Skin of body (tissue), 2 donors: ENCODE data around the gene SFRP4. TPM values are rescaled to one million over a fixed set of nuclear protein-coding genes. Genes with fewer than 3 reads are reported as not detected.
A peak's percentile ranks its signal among the peaks of the same experiment; 100 is the strongest.

Experiments used
- DNase-seq: peaks from one replicate; lab custom pipeline; 2025; lab: John Stamatoyannopoulos, UW
- total RNA-seq: library from RNA; depleted of rRNA; stranded (reverse); fragments of >200 nt; gene quantifications from one replicate; pipeline ENCODE4 v1.2.3, GENCODE V29; 2014

The SFRP4 gene
- total RNA-seq, 1 donor from 2014 or later = 5.0 TPM

GRCh38 chr7:37925620-37926019 lies 9.0 kb upstream of the SFRP4 start:
- no peak for DNase-seq

DNA sequence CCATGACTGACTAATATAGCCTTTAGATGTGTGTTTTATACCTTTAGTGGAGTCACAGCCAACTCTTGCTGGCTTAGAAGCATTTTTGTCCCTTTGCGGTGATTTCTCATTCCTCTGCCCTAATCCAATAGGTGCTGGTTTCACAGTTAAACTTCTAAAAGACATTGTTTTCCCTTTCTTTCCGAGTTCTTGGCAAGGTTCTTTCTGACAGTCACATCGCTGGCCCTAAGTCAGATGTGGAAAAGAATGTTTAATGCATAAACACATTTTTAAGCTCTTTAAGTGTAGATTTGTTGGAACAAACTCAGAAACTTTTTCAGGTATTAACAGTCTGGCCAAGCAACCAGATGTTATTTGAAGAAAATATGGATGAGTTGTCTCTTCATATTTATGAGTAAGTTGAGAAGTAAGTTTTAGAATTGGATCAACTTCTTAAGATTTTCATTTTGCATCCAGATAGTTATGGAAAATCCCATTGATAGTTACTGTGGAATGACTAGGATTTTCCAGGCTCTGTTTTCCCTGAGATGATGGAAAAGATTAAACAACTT lies 7.9 kb upstream of the SFRP4 start:
- DNase-seq = peak; percentile 73

- no peak for DNase-seq
Measured at GRCh38 chr7:37923996-37924395, 7.4 kb upstream of the SFRP4 start.

- DNase-seq = no peak
Measured at GRCh38 chr7:37921876-37922275, 5.3 kb upstream of the SFRP4 start.

DNA sequence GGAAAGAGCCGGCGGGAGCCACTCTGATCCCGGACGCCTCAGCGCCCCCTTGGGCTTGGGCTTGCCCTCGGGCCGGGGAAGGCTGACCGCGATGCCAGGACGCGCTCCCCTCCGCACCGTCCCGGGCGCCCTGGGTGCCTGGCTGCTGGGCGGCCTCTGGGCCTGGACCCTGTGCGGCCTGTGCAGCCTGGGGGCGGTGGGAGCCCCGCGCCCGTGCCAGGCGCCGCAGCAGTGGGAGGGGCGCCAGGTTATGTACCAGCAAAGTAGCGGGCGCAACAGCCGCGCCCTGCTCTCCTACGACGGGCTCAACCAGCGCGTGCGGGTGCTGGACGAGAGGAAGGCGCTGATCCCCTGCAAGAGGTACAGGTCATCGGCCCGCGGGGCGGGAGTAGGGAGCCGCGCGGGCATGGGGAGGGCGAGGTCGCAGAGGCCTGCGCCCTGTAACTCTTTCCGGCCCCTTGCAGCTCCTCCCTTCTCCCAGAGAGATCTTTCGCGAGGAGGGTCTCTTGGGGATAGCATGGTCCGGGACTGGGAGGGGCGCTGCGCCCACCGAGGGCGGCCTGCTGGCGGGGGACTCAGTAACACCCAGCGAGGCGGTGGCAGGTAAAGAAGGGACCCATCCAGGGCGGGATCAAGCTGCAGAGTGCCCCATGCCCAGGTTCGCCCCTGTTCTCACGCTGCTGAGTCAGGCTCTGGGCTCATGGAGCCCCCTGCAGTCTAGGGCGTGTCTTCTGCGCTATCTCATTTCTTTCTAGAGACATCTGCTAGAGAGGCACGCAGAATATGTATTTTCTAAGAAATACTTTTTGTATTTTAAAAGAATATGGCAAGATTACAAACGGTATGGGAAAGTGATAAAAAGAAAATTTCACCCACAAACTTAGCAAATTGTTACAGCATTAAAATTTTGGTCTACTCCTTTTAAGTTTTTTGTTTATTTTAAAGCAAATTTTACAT lies 4.5 kb upstream of the SFRP4 start:
- DNase-seq = peak; percentile 15

GRCh38 chr7:37920305-37920848 lies 3.8 kb upstream of the SFRP4 start, which contains the start of gene EPDR1:
Gene EPDR1 (plus strand): TSS chr7:37920640. CDS start chr7:37920940, 300 bp downstream.
- peak; percentile 21 for DNase-seq

- no peak for DNase-seq
Measured at GRCh38 chr7:37918526-37918925, 1.9 kb upstream of the SFRP4 start.

- DNase-seq = no peak
Measured at GRCh38 chr7:37916017-37916672, 472 bp downstream of the SFRP4 start.

- DNase-seq = peak; percentile 20
Measured at GRCh38 chr7:37915438-37915837, 1.2 kb downstream of the SFRP4 start.

DNA sequence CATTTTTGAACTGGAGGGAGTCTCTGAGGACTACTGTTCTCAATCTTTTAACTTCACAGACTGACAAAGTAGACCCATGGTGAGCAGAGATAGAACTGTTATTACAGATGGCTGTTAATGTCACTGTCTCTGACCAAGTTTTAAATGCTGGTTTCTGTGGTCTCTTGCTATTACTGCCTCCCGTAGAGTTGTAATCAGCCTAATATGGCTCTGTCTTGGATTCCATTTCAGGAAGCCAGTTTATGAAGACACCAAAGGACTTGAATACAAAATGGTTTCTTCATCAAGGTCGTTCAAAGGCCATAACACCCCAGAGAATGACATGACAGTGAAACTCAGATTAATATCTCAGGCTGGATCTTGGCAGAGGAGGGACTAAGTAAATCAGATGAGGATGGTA lies 3.9 kb downstream of the SFRP4 start:
- DNase-seq = no peak

DNA sequence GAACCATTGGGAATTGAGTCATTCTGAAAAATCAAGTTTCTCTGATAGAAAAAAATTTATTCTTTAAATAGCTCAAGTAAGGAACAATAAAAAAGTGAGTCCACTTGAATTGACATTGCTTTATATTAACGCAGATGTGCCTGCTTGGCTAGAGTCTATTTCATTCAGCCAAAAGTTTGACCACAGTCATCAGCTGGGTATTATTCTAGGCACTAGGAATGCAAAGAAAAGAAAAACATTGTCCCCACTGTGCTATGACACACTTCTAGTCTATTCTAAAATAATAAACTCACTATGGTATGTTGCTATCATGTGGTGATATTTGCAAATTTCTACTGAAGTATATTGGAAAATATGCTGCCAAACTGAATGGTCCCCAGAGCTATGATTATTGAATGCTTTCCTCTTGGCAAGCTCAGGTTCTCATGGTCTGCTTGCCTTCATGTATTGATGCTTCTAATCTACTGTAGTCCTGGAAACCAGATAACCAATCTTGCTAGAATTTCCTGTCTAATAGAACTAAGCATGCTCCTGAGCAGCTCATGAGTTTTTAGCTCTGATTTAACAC lies 8.3 kb downstream of the SFRP4 start:
- no peak for DNase-seq

DNA sequence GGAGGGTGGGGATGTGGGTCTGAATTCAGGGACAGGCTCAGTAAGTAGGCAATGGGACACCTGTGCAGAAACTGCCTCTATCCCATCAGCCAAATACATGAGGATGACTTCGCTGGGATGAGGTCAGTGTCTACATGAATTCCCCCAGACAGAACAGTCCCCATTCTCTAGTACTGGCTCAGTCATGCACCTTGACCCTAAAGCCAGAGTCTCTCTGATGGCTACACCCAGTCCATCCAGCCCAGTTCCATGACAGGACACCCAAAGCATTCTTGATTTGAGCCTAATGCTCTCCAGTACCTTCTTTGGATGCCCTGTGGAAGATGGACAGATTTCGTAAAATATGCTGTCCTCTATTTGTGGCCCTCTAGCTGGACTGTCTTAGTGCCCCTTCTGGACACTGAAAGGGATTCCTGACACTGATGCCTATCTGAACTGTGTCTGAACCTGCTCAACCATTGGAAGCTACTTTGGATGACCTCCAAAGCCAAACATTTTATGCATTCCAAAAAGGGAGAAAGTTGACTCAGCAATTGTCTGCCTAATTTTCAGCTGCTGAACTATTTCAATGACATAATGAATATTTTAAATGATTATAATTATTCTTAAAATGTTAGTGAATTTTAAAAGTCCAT lies 14.6 kb downstream of the SFRP4 start:
- peak; percentile 3 for DNase-seq

GRCh38 chr7:37901236-37901827 lies 15.3 kb downstream of the SFRP4 start:
- peak; percentile 9 for DNase-seq

GRCh38 chr7:37899712-37900247 lies 16.8 kb downstream of the SFRP4 start:
- DNase-seq = no peak

GRCh38 chr7:37894671-37895070 lies 21.9 kb downstream of the SFRP4 start:
- no peak for DNase-seq

- no peak for DNase-seq
Measured at GRCh38 chr7:37893359-37893758, 23.3 kb downstream of the SFRP4 start.

DNA sequence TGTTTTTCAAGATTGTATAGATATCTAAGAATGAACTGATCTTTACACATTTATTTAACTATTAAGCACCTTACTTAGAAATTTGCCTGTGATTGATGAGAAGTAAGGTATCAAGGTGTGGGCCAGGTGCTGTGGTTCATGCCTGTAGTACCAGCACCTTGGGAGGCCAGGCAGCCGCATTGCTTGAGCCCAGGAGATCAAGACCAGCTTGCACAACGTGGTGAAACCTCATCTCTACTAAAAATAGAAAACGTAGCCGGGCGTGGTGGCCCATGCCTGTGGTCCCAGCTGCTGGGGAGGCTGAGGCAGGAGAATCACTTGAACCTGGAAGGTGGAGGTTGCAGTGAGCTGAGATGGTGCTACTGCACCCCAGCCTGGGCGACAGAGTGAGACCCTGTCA lies 34.5 kb downstream of the SFRP4 start:
- no peak for DNase-seq
